ENCODE measurements around the gene FAM180A.

Gene FAM180A

DNA sequence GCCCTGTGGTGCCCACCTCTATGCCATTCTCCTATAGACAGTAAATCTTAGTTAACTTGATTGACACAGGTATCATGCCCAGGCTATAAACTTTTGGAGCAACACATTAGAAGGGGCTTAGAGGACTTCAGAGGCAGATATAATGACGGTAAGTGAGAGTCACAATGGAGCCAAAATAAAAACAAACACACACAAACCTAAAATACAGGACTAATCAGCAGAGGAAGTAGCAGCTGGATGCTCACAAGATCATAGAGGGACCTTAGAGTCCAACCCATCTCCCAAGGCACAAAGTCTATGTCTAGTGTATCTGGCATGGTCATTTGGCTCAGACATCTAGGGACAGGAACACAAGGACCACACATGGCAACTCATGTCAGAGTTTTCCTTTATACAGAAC is 32.9 kb downstream of the FAM180A start:
- H3K4me1 ChIP-seq = peaks cover 4% of the 10 kb centered on the region
- H3K36me3 ChIP-seq (ENCODE audit: control insufficient read depth, insufficient read depth, low read length) = no peaks in the 10 kb centered on the region
- no peak overlapping the region for H3K27ac ChIP-seq
- H3K27me3 ChIP-seq (ENCODE audit: control insufficient read depth, insufficient read depth, low read length) = no peaks in the 10 kb centered on the region
- H3K9me3 ChIP-seq (ENCODE audit: control insufficient read depth, low read length) = no peaks in the 10 kb centered on the region
- no peak overlapping the region for H3K4me3 ChIP-seq (ENCODE audit: low read depth, low read length)
- no peak overlapping the region for H2AFZ ChIP-seq
- TF ChIP-seq, protein P1, sequence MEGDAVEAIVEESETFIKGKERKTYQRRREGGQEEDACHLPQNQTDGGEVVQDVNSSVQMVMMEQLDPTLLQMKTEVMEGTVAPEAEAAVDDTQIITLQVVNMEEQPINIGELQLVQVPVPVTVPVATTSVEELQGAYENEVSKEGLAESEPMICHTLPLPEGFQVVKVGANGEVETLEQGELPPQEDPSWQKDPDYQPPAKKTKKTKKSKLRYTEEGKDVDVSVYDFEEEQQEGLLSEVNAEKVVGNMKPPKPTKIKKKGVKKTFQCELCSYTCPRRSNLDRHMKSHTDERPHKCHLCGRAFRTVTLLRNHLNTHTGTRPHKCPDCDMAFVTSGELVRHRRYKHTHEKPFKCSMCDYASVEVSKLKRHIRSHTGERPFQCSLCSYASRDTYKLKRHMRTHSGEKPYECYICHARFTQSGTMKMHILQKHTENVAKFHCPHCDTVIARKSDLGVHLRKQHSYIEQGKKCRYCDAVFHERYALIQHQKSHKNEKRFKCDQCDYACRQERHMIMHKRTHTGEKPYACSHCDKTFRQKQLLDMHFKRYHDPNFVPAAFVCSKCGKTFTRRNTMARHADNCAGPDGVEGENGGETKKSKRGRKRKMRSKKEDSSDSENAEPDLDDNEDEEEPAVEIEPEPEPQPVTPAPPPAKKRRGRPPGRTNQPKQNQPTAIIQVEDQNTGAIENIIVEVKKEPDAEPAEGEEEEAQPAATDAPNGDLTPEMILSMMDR (IDR thresholded peaks at IDR 0.05) = no peak
- H3K79me2 ChIP-seq = no peaks in the 10 kb centered on the region
- no peak overlapping the region for H3K4me2 ChIP-seq (ENCODE audit: low read length)
- H3K9ac ChIP-seq = no peak overlapping the region

DNA sequence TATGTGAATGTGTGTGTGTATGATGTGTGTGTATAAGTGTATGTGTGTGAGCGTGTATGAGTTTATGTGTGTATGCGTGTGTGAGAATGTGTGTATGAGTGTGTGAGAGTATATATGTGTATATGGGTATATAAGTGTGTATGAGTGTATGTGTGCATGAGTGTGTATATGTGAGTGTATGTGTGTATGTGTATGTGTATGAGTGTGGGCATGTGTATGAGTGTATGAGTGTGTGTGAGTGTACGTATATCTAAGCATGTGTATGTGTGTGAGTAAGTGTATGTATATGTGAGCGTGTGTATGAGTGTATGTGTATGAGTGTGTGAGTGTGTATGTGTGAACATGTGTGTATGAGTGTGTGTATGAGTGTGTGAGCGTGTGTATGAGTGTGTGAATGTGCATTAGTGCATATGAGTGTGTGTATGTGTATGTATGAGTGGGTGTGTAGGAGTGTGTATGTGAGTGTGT is 33.5 kb downstream of the FAM180A start:
- Histone ChIP-seq H3K27me3 (ENCODE audit: control insufficient read depth, insufficient read depth, low read length) (no peaks in the 10 kb centered on the region), H3K79me2 (no peaks in the 10 kb centered on the region), H2AFZ (peak overlapping the region; percentile 75), H3K4me3 (ENCODE audit: low read depth, low read length) (no peak overlapping the region), H3K36me3 (ENCODE audit: control insufficient read depth, insufficient read depth, low read length) (no peaks in the 10 kb centered on the region), H3K4me2 (ENCODE audit: low read length) (no peak overlapping the region), H3K9ac (no peak overlapping the region), H3K9me3 (ENCODE audit: control insufficient read depth, low read length) (no peaks in the 10 kb centered on the region), H3K4me1 (peaks cover 4% of the 10 kb centered on the region), H3K27ac (no peak overlapping the region)
- TF ChIP-seq, protein P1 (IDR thresholded peaks at IDR 0.05) = no peak

DNA sequence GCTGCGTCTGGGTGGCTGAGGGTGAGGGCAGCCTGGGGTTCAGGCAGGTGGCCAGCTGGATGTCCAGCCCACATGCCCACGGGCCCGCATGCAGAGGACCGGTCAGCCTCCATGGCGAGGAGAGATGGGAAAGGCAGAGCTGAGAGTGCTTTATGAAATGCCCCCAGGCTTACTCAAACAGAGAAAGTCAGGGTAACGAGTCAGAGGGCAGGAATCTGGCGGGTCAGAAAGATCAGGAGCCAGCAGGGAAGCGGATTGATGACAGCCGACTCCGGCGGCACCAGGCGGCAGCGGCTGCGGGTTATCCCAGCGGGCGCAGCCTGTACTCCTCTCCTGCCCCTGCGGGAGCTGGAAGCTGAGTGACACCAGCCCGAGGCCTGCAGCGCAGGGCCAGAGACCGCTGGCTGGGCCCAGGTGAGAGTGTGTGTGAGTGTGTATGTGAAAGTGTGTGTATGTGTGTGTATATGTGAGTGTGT is 34.0 kb downstream of the FAM180A start:
- Histone ChIP-seq H2AFZ (peak overlapping the region; percentile 75), H3K4me2 (ENCODE audit: low read length) (no peak overlapping the region), H3K27me3 (ENCODE audit: control insufficient read depth, insufficient read depth, low read length) (no peaks in the 10 kb centered on the region), H3K36me3 (ENCODE audit: control insufficient read depth, insufficient read depth, low read length) (no peaks in the 10 kb centered on the region), H3K27ac (no peak overlapping the region), H3K4me1 (peaks cover 4% of the 10 kb centered on the region), H3K9ac (no peak overlapping the region), H3K4me3 (ENCODE audit: low read depth, low read length) (no peak overlapping the region), H3K79me2 (no peaks in the 10 kb centered on the region), H3K9me3 (ENCODE audit: control insufficient read depth, low read length) (no peaks in the 10 kb centered on the region)
- TF ChIP-seq, protein P1 (IDR thresholded peaks at IDR 0.05) = no peak

DNA sequence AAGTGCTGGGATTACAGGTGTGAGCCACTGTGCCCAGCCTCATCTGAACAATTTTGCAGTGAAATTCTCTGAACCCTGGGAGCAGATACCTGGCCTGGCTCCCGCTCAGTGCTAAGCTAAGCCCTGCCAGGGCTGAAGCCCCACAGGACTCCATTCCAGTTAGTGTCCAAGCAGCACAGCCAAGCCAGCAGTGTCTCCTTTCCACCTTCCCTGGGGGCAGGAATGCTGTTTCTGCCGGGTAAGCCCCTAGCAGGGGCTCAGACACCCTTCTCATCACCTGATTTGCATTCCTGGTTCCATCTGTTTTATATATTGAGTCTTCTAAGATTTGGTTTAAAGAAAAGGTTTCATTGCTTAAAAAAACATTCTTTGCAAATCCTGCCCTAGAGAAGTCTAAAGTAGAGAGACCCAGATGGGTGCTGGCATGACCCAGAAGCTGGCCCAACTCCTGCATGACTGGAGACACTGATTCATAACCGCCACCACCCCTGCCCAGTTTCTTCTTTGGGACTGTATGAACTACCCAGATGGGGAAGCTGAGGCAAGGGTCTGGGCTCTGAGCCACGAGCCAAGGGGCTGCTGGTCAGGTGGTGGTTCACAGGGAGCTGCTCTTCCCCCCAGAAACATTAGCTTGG is 34.7 kb downstream of the FAM180A start:
- H3K27me3 ChIP-seq (ENCODE audit: control insufficient read depth, insufficient read depth, low read length) = no peaks in the 10 kb centered on the region
- no peak overlapping the region for H3K4me2 ChIP-seq (ENCODE audit: low read length)
- H3K4me1 ChIP-seq = peaks cover 4% of the 10 kb centered on the region
- H3K36me3 ChIP-seq (ENCODE audit: control insufficient read depth, insufficient read depth, low read length) = no peaks in the 10 kb centered on the region
- H3K9me3 ChIP-seq (ENCODE audit: control insufficient read depth, low read length) = no peaks in the 10 kb centered on the region
- H3K27ac ChIP-seq = no peak overlapping the region
- H3K9ac ChIP-seq = no peak overlapping the region
- H3K4me3 ChIP-seq (ENCODE audit: low read depth, low read length) = no peak overlapping the region
- TF ChIP-seq, protein P1 (IDR thresholded peaks at IDR 0.05) = no peak
- peak overlapping the region; percentile 75 for H2AFZ ChIP-seq
- H3K79me2 ChIP-seq = no peaks in the 10 kb centered on the region

DNA sequence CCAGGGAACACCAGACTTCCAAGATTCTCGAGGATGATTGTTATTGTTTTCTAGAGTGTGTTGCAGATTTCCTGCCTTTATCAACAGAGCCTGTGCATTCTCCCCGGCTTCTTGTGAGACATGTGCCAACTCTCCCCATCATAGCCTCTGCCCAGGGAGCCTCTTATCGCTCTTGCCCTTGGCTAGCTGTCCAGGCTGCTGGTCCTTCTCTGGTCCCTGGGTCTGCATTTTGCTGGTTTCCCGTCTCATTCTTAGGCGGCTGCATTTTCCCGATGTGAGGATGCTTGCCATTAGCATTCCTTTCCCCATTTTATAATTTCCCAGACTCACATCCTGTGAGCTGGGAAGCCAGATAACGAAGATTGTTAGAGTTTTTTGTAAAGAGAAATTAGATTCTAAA is 35.8 kb downstream of the FAM180A start:
- H3K9ac ChIP-seq = no peak overlapping the region
- H3K27me3 ChIP-seq (ENCODE audit: control insufficient read depth, insufficient read depth, low read length) = no peaks in the 10 kb centered on the region
- H3K9me3 ChIP-seq (ENCODE audit: control insufficient read depth, low read length) = no peaks in the 10 kb centered on the region
- no peak overlapping the region for H3K27ac ChIP-seq
- TF ChIP-seq, protein P1 (IDR thresholded peaks at IDR 0.05) = no peak
- H3K79me2 ChIP-seq = no peaks in the 10 kb centered on the region
- no peak overlapping the region for H3K4me2 ChIP-seq (ENCODE audit: low read length)
- no peak overlapping the region for H3K4me3 ChIP-seq (ENCODE audit: low read depth, low read length)
- H3K4me1 ChIP-seq = peaks cover 4% of the 10 kb centered on the region
- no peaks in the 10 kb centered on the region for H3K36me3 ChIP-seq (ENCODE audit: control insufficient read depth, insufficient read depth, low read length)
- no peak overlapping the region for H2AFZ ChIP-seq

Data from parathyroid adenoma (tissue), 2 donors.